Adrenal gland (tissue), 5 donors: Measurements from ENCODE around the gene MAB21L2.

Source experiments
- CTCF ChIP-seq, 6 experiments: fragments of 450-650 bp in 4 of 6; fragments of 200-600 bp in 2 of 6; sonication (generic) in 1 of 6; IDR thresholded peaks; 1 replicate in 5 of 6; 2 replicates in 1 of 6; pipeline versions ENCODE4 v1.5.1 to v1.8.0; 2016 to 2021; ENCODE audit warnings: antibody characterized with exemption in 6 of 6, mild to moderate bottlenecking in 2 of 6, moderate library complexity in 1 of 6
- POLR2A ChIP-seq, 2 donors: fragments of 450-650 bp; IDR thresholded peaks; one replicate each; pipeline ENCODE4 v1.6.1; 2017; ENCODE audit warnings: antibody characterized with exemption in 2 of 2, mild to moderate bottlenecking in 2 of 2, moderate library complexity in 1 of 2
- donor health status: DM: no; HTN: no; CAD: no.

- TF ChIP-seq POLR2A (IDR thresholded peaks at IDR 0.05) (no peak), CTCF (IDR thresholded peaks at IDR 0.05) (no peak)
These were observed 12.5 kb upstream of the MAB21L2 start for GRCh38 chr4:150569384-150569987.
